ENCODE measurements around the gene SERTAD1. TPM values are rescaled to one million over a fixed set of nuclear protein-coding genes. Genes with fewer than 3 reads are reported as not detected.

Gene SERTAD1
- total RNA-seq, 1 donor from 2014 or later: 10.9 TPM

DNA sequence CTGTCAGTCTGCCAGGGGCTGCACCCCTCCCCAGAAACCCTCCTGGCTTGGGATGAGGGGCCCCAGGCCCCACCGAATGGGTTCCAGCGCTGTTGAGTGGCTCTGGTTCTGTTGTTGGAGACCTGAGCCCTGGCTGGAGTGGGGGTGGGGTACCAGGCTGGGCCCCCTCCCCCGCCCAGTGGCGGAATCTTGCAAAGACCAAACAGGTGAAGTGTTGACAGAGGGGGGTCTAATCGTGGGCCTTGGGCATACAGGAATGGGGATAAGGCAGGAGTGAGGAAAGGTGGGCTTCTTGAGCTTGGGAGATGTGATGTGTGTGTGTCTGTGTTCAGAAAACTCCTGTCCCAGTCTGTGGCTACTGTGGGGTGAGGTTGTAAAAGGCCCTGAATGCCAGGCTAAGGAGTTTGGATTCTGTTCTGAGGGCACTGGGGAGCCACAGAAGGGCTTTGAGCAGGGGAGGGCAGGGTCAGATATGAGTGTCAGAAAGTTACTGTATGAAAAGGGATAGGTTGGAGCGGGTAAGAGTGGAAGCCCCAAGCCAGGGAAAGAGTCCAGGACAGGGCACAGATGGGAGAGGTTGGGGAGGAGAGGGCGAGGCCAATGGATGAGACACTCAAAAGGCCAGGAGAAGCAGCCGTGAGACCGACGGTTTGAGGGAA, 35.6 kb downstream of the SERTAD1 start, which contains the start of gene HIPK4:
Gene HIPK4, minus strand, starts transcription at position 98 of the 659 bp plus-strand sequence. CDS start 279 bp downstream, outside the sequence.
- no peak for ATAC-seq (ENCODE audit: poor library complexity)
- intact Hi-C loops (cut with DNase I): no loop called here
- DNase-seq: no peak

DNA sequence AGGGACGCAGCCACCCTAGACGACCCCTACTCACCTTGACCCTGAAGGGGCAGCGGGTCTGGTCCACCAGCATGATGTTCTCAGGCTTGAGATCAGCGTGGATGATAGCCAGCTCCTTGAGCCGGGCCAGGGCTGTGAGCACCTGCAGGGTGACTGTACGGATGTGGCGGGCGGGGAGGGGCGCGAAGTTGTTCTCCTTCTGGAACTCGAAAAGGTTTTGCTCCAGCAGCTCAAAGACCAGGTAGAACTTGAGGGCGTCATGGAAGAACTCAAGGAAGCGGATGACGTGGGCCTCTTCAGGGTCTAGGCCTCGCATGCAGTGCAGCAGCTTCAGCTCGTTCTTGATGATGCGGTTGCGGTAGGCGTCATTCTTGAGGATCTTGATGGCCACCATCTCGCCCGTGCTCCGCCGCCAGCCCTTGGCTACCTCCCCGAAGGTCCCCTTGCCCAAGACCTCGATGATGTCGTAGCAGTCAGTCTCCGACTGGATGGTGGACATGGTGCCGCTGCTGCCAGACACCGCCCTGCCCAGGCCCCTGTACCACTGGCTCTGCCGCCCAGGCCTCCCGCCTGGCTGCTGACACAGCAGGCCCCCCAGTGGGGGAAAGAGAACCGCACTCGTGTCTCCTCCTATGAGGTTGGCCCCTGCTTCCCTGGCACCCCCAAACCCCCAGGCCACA, 36.2 kb downstream of the SERTAD1 start:
- ATAC-seq (ENCODE audit: poor library complexity) (no peak), DNase-seq (no peak)
- intact Hi-C loops (cut with DNase I): no loop called here

DNA sequence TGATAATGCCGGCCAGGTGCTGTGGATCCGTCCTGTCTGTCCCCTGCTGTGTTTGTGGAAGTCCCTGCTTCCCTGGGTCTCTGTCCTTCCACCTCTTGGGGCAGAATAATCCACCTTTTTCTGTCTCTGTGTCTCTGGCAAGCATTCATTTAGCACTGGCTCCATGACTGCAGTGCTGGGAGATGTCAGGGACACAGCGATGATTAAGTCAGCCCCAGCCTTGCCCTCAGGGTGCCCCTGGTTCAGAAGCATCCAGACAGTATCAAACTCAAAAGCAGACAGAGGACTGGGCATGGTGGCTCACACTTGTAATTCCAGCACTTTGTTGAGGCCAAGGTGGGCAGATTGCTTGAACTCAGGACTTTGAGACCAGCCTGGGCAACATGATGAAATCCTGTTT, 37.3 kb downstream of the SERTAD1 start:
- ATAC-seq (ENCODE audit: poor library complexity): no peak
- intact Hi-C loops (cut with DNase I): no loop called here
- DNase-seq: no peak

DNA sequence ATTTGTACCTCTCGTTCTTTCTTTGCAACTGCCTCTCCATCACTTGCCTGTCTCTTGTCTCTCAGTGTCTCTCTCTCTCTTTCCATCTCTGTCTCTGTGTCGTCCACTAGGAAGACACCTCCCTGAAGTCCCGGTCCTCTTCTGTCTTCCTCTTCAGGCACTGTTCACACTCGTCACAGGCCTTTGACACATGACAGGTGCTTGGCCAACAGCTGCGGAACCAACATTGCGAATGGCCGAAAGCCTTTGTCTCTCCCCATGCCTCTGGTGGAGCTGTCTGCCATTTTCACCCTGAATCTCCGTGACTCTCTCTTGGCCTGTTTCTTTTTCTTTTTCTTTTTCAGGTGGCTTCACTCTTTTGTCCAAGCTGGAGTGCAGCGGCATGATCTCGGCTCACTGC, 38.6 kb downstream of the SERTAD1 start:
- no peak for ATAC-seq (ENCODE audit: poor library complexity)
- DNase-seq: no peak
- intact Hi-C loops (cut with DNase I): no loop called here

DNA sequence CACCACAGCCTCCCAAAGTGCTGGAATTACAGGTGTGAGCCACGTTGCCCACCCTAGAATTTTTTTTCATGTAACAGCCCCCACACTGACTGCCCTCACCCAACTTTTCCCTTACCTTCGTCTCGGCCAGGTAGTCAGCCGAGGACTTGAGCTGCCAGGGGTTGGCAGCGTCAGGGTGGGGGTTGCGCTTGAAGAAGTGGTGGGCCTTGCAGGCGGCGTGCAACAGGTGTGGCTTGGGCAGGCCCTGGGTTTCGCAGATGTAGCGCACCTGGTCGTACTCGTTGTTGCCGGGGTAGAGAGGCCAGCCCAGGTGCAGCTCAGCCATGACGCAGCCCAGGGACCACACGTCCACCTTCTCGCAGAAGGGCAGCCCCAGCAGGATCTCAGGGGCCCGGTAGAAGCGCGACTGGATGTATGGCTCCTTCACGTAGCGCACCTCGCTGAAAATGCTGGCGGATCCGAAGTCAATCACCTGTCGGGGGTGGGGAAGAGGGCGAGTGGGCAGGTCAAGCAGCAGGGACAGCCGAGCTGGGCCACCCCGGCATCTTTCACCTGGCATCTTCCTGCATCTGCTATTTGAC, 42.0 kb downstream of the SERTAD1 start:
- ATAC-seq (ENCODE audit: poor library complexity): no peak

DNA sequence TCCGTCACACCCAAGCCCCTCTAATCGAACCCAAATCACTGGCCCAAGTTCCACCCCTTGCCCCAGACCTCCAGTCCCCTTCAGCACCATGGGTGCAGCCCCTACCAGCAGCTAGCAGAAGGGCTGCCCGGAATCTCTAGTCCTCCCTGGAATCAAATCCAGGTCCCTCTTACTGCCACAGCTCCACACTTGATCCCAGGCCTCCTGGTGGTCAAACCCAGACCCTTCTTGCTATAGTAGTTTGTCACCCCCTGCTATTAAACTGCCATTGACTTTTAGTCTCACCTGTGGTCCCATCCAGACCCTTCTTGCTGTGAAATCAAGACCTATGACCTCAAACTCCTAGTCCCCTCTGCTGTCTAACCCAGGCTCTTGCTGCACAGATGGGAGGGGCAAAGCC, 44.5 kb downstream of the SERTAD1 start:
- ATAC-seq (ENCODE audit: poor library complexity) (no peak), DNase-seq (no peak)
- intact Hi-C loops (cut with DNase I): no loop called here

More for the DNA sequence above, 42.0 kb downstream of the SERTAD1 start:
- intact Hi-C loops (cut with DNase I): no loop called here
- no peak for DNase-seq

DNA sequence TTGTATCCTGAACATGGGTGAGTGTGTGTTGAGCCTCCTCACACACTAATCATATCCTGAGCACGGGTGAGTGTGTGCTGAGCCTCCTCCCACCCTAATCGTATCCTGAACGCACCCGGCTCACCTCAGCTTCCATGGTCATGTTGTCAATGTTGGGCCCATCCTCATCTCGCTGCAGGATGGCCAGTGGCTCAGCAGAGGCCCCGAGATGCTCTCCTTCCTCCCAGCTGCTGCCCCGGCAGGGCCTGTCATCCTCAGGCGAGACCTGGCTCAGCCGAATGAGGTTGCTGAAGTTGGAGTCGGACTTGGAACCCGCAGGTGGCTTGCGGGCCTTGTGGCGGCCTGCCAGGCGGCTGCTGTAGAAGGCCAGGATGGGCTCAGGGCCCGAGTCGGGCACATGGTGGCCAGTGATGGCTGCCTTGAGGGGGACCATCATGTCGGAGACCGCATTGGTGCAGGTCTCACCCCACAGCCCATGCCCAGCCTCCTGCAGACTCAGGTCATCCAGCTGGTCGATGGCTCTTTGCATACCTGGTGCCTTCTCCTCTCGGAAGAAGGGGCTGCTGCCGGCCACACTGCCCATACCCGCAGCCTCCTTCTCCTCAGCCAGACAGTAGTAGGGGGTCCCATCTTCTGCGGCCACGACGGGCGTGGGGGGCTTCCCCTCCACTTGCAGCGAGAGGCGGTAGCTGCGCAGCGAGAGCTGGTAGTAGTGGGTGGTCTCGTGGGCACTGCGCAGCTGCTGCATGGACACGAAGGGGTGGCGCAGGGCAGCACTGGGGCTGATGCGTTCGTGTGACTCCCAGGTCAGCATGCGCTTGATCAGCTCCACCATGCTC, 45.4 kb downstream of the SERTAD1 start:
- intact Hi-C loops (cut with DNase I): no loop called here
- DNase-seq (no peak), ATAC-seq (ENCODE audit: poor library complexity) (no peak)

DNA sequence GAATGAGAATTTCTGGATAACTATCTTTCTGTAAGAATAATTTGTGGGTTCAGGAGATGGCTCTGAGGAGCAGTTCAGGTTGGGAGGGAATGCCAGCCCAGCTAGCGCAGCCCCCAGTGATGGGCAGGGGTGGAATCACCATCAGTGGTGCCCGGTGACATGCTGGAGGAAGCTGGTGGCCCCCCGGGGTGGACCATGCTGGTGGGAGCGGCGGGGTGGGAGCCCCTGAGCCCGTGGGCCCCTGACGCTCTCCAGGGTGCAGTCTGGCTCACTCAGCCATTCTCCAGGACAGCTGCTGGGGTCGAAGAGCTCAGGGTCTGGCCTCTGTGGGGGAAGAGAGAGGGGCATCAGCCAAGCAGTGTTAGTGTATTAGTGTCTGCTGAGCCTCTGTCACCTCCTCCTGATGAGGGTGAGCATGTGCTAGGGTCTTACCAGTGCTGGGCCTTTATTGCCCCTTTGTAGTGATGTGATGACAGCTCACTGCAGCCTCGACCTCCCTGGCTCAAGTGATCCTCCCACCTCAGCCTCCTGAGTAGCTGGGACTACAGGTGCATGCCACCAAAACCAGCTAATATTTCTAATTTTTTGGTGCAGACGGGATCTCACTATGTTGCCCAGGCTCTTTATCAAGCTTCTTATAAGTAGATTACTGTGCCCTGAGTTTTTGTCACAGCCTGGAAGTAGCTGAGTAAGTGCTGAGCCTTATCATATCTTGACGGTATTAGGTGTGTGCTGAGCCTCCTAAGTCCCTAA, 46.2 kb downstream of the SERTAD1 start:
- intact Hi-C loops (cut with DNase I): no loop called here
- ATAC-seq (ENCODE audit: poor library complexity) (no peak), DNase-seq (no peak)

DNA sequence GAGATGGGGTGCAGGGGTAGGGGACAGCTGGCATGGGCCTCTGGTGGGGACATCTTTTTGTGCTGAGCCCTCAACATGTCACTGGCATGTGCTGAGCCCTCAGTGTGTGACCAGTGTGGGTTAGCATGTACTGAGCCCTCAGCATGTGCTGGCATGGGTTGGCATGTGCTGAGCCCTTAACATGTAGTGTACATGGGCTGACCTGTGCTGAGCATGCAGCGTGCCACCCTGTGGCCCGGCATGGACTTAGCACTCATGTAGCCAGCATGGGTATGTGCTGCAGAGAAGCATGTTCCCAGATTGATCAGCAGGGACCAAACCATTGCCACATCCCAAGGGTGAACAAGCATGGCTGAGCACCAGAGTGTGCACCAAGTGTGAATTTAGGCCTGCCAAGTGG, 47.3 kb downstream of the SERTAD1 start:
- no peak for DNase-seq
- intact Hi-C loops (cut with DNase I): no loop called here
- no peak for ATAC-seq (ENCODE audit: poor library complexity)

DNA sequence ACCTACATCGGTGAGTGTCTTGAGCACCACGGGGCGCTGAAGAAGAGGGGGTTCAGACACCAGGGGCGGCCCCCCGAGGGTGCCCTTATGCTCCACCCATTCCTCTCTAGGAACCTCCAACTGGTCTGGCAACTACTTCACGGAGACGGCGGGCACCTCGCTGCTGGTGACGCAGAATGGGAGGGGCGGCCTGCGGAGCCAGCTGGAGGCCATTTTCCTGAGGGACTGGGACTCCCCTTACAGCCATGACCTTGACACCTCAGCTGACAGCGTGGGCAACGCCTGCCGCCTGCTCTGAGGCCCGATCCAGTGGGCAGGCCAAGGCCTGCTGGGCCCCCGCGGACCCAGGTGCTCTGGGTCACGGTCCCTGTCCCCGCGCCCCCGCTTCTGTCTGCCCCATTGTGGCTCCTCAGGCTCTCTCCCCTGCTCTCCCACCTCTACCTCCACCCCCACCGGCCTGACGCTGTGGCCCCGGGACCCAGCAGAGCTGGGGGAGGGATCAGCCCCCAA, 47.9 kb downstream of the SERTAD1 start:
- intact Hi-C loops (cut with DNase I): no loop called here
- ATAC-seq (ENCODE audit: poor library complexity): no peak
- no peak for DNase-seq

DNA sequence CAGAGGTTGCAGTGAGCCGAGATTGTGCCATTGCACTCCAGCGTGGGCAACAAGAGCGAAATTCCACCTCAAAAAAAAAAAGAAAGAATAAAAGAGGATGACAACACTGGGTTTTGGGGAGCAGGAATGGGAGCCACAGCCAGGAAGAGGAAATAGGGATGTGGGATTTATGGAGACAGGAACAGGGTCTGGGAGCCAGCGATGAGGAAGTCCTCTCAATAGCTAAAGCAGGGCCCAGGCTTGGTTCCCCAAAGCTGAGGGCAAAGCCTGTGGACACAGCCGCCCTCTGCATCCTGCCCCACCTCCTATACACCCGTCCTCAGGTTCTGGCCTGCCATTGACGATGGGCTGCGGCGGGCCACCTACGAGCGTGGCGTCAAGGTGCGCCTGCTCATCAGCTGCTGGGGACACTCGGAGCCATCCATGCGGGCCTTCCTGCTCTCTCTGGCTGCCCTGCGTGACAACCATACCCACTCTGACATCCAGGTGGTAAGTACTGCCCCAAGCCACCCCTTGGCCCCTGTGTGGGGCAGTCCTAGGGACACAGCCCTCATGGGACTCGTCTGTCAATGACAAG, 49.4 kb downstream of the SERTAD1 start:
- ATAC-seq (ENCODE audit: poor library complexity): no peak
- no peak for DNase-seq
- intact Hi-C loops (cut with DNase I): no loop called here

DNA sequence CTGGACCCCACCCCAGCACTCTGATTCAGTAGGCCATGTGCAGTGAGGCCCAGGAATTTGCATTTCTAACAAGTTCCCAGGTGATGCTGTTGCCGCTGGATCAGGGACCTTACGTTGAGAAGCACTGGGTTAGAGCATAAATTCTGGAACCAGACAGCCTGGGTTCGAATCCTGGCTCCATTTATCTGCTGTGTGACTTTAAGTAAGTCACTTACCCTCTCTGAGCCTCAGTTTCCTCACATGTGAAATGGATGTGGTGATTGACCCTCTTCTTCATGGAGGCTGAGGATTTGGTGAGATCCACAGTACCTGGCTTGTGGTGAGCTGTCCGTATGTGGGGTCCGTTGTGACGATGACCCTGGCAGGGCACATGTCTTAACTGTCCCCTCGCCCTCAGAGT, 51.7 kb downstream of the SERTAD1 start:
- no peak for ATAC-seq (ENCODE audit: poor library complexity)
- no peak for DNase-seq
- intact Hi-C loops (cut with DNase I): no loop called here

DNA sequence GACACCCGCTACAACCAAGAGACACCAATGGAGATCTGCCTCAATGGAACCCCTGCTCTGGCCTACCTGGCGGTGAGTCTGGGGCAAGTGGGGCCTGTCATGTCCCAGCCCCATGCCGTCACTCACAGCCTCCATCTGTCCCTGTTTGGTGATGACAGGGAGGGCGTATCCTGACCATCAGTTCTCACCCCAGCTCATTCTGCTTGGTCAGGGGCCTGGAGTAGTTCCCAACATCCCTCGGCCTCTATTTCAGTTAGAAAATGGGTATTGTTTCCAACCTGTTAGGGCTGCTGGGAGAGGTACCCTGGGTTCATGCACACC, 54.0 kb downstream of the SERTAD1 start:
- intact Hi-C loops (cut with DNase I): no loop called here
- ATAC-seq (ENCODE audit: poor library complexity): no peak
- no peak for DNase-seq

Other genes with a start within 250 kb of the SERTAD1 start
- 18.1 TPM for gene MAP3K10, start 234.6 kb downstream of the SERTAD1 start, total RNA-seq
- gene TTC9B, start 207.6 kb downstream of the SERTAD1 start, total RNA-seq: not detected
- gene CCNP, start 199.3 kb downstream of the SERTAD1 start, total RNA-seq: not detected
- 126 TPM for gene AKT2, start 140.6 kb downstream of the SERTAD1 start, total RNA-seq
- 209 TPM for gene C19orf47, start 77.6 kb downstream of the SERTAD1 start, total RNA-seq
- gene PLD3, start 77.3 kb downstream of the SERTAD1 start, total RNA-seq: 159 TPM
- not detected for gene HIPK4, start 35.8 kb downstream of the SERTAD1 start, total RNA-seq
- gene PRX, start 12.6 kb downstream of the SERTAD1 start, total RNA-seq: 3.8 TPM
- gene SERTAD3, start 18.3 kb upstream of the SERTAD1 start, total RNA-seq: 22.7 TPM
- gene BLVRB, start 39.8 kb upstream of the SERTAD1 start, total RNA-seq: 117 TPM
- 4.5 TPM for gene SPTBN4, start 41.0 kb upstream of the SERTAD1 start, total RNA-seq
- gene SHKBP1, start 150.9 kb upstream of the SERTAD1 start, total RNA-seq: 15.7 TPM
- gene LTBP4, start 175.4 kb upstream of the SERTAD1 start, total RNA-seq: 296 TPM

Measured in Right ventricle myocardium superior (tissue), 1 donor.